B cell (primary cell): Measurements from ENCODE around the gene TSEN2. TPM values are rescaled to one million over a fixed set of nuclear protein-coding genes. Genes with fewer than 3 reads are reported as not detected.
"Not testable (repeated sequence)": the region's sequence is repeated elsewhere in the genome, so short reads cannot be mapped to it uniquely, and the experiment has no call there.

Source experiments
- ATAC-seq: fragments of 200-7000 bp; cut with Tn5 transposase; one replicate; pipeline ENCODE4 v1.10.0; 2021; ENCODE audit warnings: low read depth, mild to moderate bottlenecking, moderate number of reproducible peaks, moderate library complexity
- CTCF ChIA-PET: fragments of 350-600 bp; sonication (Branson Sonifier 250); formaldehyde crosslinking; loops from one replicate; lab custom pipeline; 2021; ENCODE audit warnings: antibody characterized with exemption, inconsistent platforms; lab: Charles Lee
- POLR2A ChIA-PET: fragments of 350-600 bp; sonication (Branson Sonifier 250); formaldehyde crosslinking; loops from one replicate; lab custom pipeline; 2021; ENCODE audit warnings: antibody characterized with exemption; lab: Charles Lee
- DNase-seq: peaks from one replicate; pipeline ENCODE4 v3.0.0; 2013
- H2AFZ ChIP-seq: 2 replicates; pipeline ENCODE4 v1.6.1; 2012; ENCODE audit warnings: mild to moderate bottlenecking, low read depth, low read length; ENCODE audit not compliant: insufficient read depth, poor library complexity, severe bottlenecking
- H3K27ac ChIP-seq, 2 donors: 1 replicate in 1 of 2; 2 replicates in 1 of 2; pipeline ENCODE4 v1.5.1; 2012 to 2013; ENCODE audit warnings: low read length in 2 of 2, mild to moderate bottlenecking in 2 of 2, moderate library complexity in 1 of 2
- H3K27me3 ChIP-seq, 4 experiments: fragments of 200-600 bp in 1 of 4; sonication (generic) in 1 of 4; replicated peaks in 1 of 4; 1 replicate in 2 of 4; 2 replicates in 2 of 4; pipeline versions ENCODE4 v1.6.1 to v1.7.0; 2013 to 2016; ENCODE audit warnings: low read length in 3 of 4, mild to moderate bottlenecking in 2 of 4, mixed read lengths in 1 of 4, moderate library complexity in 1 of 4; ENCODE audit not compliant: insufficient read depth in 4 of 4, control insufficient read depth in 3 of 4; ENCODE audit errors: control extremely low read depth in 1 of 4
- H3K36me3 ChIP-seq, 2 experiments: replicated peaks in 1 of 2; 1 replicate in 1 of 2; 2 replicates in 1 of 2; pipeline versions ENCODE4 v1.6.1 to v1.7.1; 2013; ENCODE audit warnings: low read length in 1 of 2; ENCODE audit not compliant: insufficient read depth in 2 of 2, control insufficient read depth in 1 of 2; ENCODE audit errors: control extremely low read depth in 1 of 2, extremely low read depth in 1 of 2
- H3K4me1 ChIP-seq, 2 donors: fragments of 200-600 bp in 1 of 2; sonication (generic) in 1 of 2; 1 replicate in 1 of 2; 2 replicates in 1 of 2; pipeline versions ENCODE4 v1.5.1 to v1.6.1; 2013 to 2017; ENCODE audit warnings: low read length in 2 of 2; ENCODE audit not compliant: control insufficient read depth in 2 of 2, insufficient read depth in 2 of 2
- H3K4me2 ChIP-seq: replicated peaks from 2 replicates; pipeline ENCODE3; 2012; ENCODE audit warnings: mild to moderate bottlenecking, low read depth, low read length; ENCODE audit not compliant: poor library complexity, severe bottlenecking
- H3K4me3 ChIP-seq, 5 experiments: fragments of 200-600 bp in 1 of 5; sonication (generic) in 1 of 5; 1 replicate in 3 of 5; 2 replicates in 2 of 5; pipeline versions ENCODE4 v1.5.1 to v1.7.0; 2011 to 2016; ENCODE audit warnings: low read length in 4 of 5, mild to moderate bottlenecking in 4 of 5, low read depth in 2 of 5, control low read depth in 1 of 5, moderate library complexity in 1 of 5; ENCODE audit not compliant: insufficient read depth in 1 of 5; ENCODE audit errors: control extremely low read depth in 1 of 5, extremely low read depth in 1 of 5
- H3K79me2 ChIP-seq: fragments of 200-600 bp; sonication (generic); one replicate; pipeline ENCODE4 v1.6.0; 2016; ENCODE audit warnings: low read length; ENCODE audit not compliant: control insufficient read depth, insufficient read depth
- H3K9ac ChIP-seq: fragments of 200-600 bp; sonication (generic); 2 replicates; pipeline ENCODE4 v1.6.1; 2017; ENCODE audit warnings: mild to moderate bottlenecking, low read length, moderate library complexity
- H3K9me3 ChIP-seq, 3 donors: one replicate each; pipeline versions ENCODE4 v1.6.1 to v1.7.1; 2013; ENCODE audit warnings: low read length in 2 of 3; ENCODE audit not compliant: control insufficient read depth in 2 of 3, insufficient read depth in 1 of 3; ENCODE audit errors: control extremely low read depth in 1 of 3
- H4K20me1 ChIP-seq: 2 replicates; pipeline ENCODE4 v1.6.0; 2012; ENCODE audit warnings: mild to moderate bottlenecking, low read length; ENCODE audit not compliant: insufficient read depth, control insufficient read depth, poor library complexity, severe bottlenecking
- H3K27ac Mint-ChIP-seq: one replicate; pipeline ENCODE4 v1.8.0; 2021; ENCODE audit warnings: mixed read lengths
- H3K27me3 Mint-ChIP-seq: one replicate; pipeline ENCODE4 v1.8.0; 2021; ENCODE audit warnings: mixed read lengths
- H3K4me1 Mint-ChIP-seq: one replicate; pipeline ENCODE4 v1.8.0; 2021; ENCODE audit warnings: mixed read lengths
- H3K4me3 Mint-ChIP-seq: one replicate; pipeline ENCODE4 v1.8.0; 2021; ENCODE audit warnings: mixed read lengths
- H3K9me3 Mint-ChIP-seq: one replicate; pipeline ENCODE4 v1.8.0; 2022; ENCODE audit warnings: mixed read lengths; ENCODE audit not compliant: insufficient read depth
- CTCF ChIP-seq: fragments of 200-600 bp; IDR thresholded peaks from one replicate; pipeline ENCODE4 v1.8.0; 2022; ENCODE audit warnings: antibody characterized with exemption, mild to moderate bottlenecking
- EZH2 ChIP-seq: IDR thresholded peaks from 2 replicates; pipeline ENCODE4 v1.6.1; 2012; ENCODE audit warnings: borderline replicate concordance, low read depth, mild to moderate bottlenecking, moderate library complexity, low read length; ENCODE audit not compliant: insufficient read depth, poor library complexity, severe bottlenecking
- WGBS: methylation state at CpG from one replicate; pipeline ENCODE4 v1.1.5; 2013; ENCODE audit warnings: missing lambda C conversion rate; ENCODE audit not compliant: insufficient coverage; 5-methylcytosine and 5-hydroxymethylcytosine counted together
- intact Hi-C: fragments of 100-400 bp; cut with micrococcal nuclease; formaldehyde crosslinking; loops from one replicate; pipeline ENCODE4 v1.10.0; 2022
- polyA plus RNA-seq: library from polyadenylated mRNA; depleted of rRNA; stranded (reverse); fragments of >200 nt; gene quantifications from 2 replicates; pipeline ENCODE4 v1.2.3, GENCODE V29; 2012
- total RNA-seq, 2 donors: library from RNA; stranded (reverse); fragments of 120-200 nt in 1 of 2; gene quantifications; 1 replicate in 1 of 2; 2 replicates in 1 of 2; pipeline versions ENCODE4 v1.2.3 to v1.2.4, GENCODE V29; 2013 to 2022

The TSEN2 gene
- total and polyA plus RNA-seq, 2 donors (not counting 1 experiment from before 2014, with no cell fraction given): 13.4 to 17.6 TPM

GRCh38 chr3:12456441-12456840 is 27.8 kb upstream of the TSEN2 start:
- Histone ChIP-seq H4K20me1 (no peaks in the 10 kb centered on the region), H2AFZ (no peak overlapping the region), H3K27ac (no peak overlapping the region), H3K9me3 (no peaks in the 10 kb centered on the region), H3K36me3 (no peaks in the 10 kb centered on the region), H3K79me2 (no peaks in the 10 kb centered on the region), H3K4me1 (no peaks in the 10 kb centered on the region), H3K27me3 (no peaks in the 10 kb centered on the region), H3K4me2 (no peak overlapping the region), H3K4me3 (no peak overlapping the region), H3K9ac (no peak overlapping the region)
- ATAC-seq: no peak
- intact Hi-C loops: no loop called here
- no peak overlapping the region for H3K27ac Mint-ChIP-seq
- no peaks in the 10 kb centered on the region for H3K27me3 Mint-ChIP-seq
- no peak for TF ChIP-seq EZH2
- no peak for TF ChIP-seq CTCF
- ChIA-PET CTCF (no interaction called here), POLR2A (no interaction called here)
- H3K4me3 Mint-ChIP-seq: no peak overlapping the region
- no peaks in the 10 kb centered on the region for H3K9me3 Mint-ChIP-seq
- WGBS: 46% methylated on average over 3 of the region's 3 CpGs
- H3K4me1 Mint-ChIP-seq: no peaks in the 10 kb centered on the region
- DNase-seq: no peak

GRCh38 chr3:12457380-12457779 is 26.9 kb upstream of the TSEN2 start:
- H3K9me3 ChIP-seq, H2AFZ ChIP-seq, H3K36me3 ChIP-seq, POLR2A ChIA-PET, H4K20me1 ChIP-seq, H3K79me2 ChIP-seq, H3K9ac ChIP-seq, H3K4me1 ChIP-seq, H3K27me3 Mint-ChIP-seq, H3K27me3 ChIP-seq, H3K4me1 Mint-ChIP-seq, H3K4me3 ChIP-seq, H3K4me3 Mint-ChIP-seq, H3K27ac Mint-ChIP-seq, H3K27ac ChIP-seq, DNase-seq, H3K9me3 Mint-ChIP-seq, H3K4me2 ChIP-seq, intact Hi-C loops, ATAC-seq: not testable (repeated sequence)
- WGBS: 100% methylated on average over 2 of the region's 4 CpGs
- CTCF ChIA-PET: interaction anchor here (1.6 kb wide), 1 partner anchor 22 kb away, joined by 3 read pairs; no protein-coding TSS in a partner anchor
